ENCODE data around the gene ATXN2L. TPM values are rescaled to one million over a fixed set of nuclear protein-coding genes. Genes with fewer than 3 reads are reported as not detected.

Gene ATXN2L
- total and polyA plus RNA-seq, 2 of the 13 experiments (the other 11 are each of a cell fraction or from before 2014, with no cell fraction given), result 40.8 to 55.1 TPM

DNA sequence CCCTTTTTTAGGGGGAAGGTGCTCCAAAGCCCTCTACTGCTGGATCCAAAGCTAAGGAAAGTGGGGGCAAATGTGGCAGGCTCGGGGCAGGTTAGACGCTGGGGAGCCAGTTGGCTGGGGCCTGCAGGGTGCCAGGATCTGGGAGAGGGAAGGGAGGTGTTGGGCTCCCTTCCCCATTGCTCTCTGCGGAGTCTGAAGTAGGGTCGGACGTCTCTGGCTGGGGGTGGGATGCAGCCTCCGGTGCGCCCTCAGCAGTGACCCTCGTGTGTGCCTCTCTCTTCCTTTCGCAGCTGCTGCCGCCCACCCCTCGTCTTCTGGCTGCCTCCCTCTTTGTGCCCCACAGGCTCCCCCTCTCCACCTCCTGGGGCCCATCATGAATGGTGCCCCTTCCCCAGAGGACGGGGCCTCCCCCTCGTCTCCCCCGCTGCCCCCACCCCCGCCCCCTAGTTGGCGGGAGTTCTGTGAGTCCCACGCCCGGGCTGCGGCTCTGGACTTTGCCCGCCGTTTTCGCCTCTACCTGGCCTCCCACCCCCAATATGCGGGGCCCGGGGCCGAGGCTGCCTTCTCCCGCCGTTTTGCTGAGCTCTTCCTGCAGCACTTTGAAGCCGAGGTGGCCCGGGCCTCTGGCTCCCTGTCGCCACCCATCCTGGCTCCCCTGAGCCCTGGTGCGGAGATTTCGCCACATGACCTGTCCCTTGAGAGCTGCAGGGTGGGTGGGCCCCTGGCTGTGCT is 43.1 kb downstream of the ATXN2L start (continued):
- TF ChIP-seq ZNF20 (CRISPR knock-in tag; IDR thresholded peaks at IDR 0.05) (no peak), TRIM24 (CRISPR knock-in tag; IDR thresholded peaks at IDR 0.05) (no peak), NR2F1 (CRISPR knock-in tag; IDR thresholded peaks at IDR 0.05) (no peak), ZNF382 (CRISPR knock-in tag; IDR thresholded peaks at IDR 0.05; ENCODE audit: borderline replicate concordance) (no peak), ZNF558 (CRISPR knock-in tag; IDR thresholded peaks at IDR 0.05; ENCODE audit: borderline replicate concordance) (0 out of 2 replicates have a peak, but pooled peaks have one; percentile 7), SAP130 (CRISPR knock-in tag; IDR thresholded peaks at IDR 0.05; ENCODE audit: low read depth) (peak; percentile 40; the same call in 1 of the 2 replicates), SALL1 (CRISPR knock-in tag; IDR thresholded peaks at IDR 0.05) (peak; percentile 66; the same call in 1 of the 2 replicates), ZNF264 (CRISPR knock-in tag; IDR thresholded peaks at IDR 0.05) (no peak), ZNF674 (CRISPR knock-in tag; IDR thresholded peaks at IDR 0.05; ENCODE audit: low read depth) (no peak), DPF2 (CRISPR knock-in tag; IDR thresholded peaks at IDR 0.05; ENCODE audit: borderline replicate concordance, low read depth) (no peak), NBN (conservative IDR thresholded peaks at IDR 0.05) (no peak), SNAPC2 (CRISPR knock-in tag; IDR thresholded peaks at IDR 0.05) (no peak), ZBTB7B (CRISPR knock-in tag; IDR thresholded peaks at IDR 0.05) (0 out of 2 replicates have a peak, but pooled peaks have one; percentile 25)
- TF ChIP-seq, protein P1, sequence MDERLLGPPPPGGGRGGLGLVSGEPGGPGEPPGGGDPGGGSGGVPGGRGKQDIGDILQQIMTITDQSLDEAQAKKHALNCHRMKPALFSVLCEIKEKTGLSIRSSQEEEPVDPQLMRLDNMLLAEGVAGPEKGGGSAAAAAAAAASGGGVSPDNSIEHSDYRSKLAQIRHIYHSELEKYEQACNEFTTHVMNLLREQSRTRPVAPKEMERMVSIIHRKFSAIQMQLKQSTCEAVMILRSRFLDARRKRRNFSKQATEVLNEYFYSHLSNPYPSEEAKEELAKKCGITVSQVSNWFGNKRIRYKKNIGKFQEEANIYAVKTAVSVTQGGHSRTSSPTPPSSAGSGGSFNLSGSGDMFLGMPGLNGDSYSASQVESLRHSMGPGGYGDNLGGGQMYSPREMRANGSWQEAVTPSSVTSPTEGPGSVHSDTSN (CRISPR knock-in tag; IDR thresholded peaks at IDR 0.05), result no peak
- TF ChIP-seq, protein P2, sequence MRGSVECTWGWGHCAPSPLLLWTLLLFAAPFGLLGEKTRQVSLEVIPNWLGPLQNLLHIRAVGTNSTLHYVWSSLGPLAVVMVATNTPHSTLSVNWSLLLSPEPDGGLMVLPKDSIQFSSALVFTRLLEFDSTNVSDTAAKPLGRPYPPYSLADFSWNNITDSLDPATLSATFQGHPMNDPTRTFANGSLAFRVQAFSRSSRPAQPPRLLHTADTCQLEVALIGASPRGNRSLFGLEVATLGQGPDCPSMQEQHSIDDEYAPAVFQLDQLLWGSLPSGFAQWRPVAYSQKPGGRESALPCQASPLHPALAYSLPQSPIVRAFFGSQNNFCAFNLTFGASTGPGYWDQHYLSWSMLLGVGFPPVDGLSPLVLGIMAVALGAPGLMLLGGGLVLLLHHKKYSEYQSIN (CRISPR knock-in tag; IDR thresholded peaks at IDR 0.05; ENCODE audit: borderline replicate concordance), result no peak
- TF ChIP-seq, protein P3, sequence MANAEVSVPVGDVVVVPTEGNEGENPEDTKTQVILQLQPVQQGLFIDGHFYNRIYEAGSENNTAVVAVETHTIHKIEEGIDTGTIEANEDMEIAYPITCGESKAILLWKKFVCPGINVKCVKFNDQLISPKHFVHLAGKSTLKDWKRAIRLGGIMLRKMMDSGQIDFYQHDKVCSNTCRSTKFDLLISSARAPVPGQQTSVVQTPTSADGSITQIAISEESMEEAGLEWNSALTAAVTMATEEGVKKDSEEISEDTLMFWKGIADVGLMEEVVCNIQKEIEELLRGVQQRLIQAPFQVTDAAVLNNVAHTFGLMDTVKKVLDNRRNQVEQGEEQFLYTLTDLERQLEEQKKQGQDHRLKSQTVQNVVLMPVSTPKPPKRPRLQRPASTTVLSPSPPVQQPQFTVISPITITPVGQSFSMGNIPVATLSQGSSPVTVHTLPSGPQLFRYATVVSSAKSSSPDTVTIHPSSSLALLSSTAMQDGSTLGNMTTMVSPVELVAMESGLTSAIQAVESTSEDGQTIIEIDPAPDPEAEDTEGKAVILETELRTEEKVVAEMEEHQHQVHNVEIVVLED (CRISPR knock-in tag; IDR thresholded peaks at IDR 0.05; ENCODE audit: borderline replicate concordance), result 0 out of 2 replicates have a peak, but pooled peaks have one; percentile 35
- TF ChIP-seq, protein P4, sequence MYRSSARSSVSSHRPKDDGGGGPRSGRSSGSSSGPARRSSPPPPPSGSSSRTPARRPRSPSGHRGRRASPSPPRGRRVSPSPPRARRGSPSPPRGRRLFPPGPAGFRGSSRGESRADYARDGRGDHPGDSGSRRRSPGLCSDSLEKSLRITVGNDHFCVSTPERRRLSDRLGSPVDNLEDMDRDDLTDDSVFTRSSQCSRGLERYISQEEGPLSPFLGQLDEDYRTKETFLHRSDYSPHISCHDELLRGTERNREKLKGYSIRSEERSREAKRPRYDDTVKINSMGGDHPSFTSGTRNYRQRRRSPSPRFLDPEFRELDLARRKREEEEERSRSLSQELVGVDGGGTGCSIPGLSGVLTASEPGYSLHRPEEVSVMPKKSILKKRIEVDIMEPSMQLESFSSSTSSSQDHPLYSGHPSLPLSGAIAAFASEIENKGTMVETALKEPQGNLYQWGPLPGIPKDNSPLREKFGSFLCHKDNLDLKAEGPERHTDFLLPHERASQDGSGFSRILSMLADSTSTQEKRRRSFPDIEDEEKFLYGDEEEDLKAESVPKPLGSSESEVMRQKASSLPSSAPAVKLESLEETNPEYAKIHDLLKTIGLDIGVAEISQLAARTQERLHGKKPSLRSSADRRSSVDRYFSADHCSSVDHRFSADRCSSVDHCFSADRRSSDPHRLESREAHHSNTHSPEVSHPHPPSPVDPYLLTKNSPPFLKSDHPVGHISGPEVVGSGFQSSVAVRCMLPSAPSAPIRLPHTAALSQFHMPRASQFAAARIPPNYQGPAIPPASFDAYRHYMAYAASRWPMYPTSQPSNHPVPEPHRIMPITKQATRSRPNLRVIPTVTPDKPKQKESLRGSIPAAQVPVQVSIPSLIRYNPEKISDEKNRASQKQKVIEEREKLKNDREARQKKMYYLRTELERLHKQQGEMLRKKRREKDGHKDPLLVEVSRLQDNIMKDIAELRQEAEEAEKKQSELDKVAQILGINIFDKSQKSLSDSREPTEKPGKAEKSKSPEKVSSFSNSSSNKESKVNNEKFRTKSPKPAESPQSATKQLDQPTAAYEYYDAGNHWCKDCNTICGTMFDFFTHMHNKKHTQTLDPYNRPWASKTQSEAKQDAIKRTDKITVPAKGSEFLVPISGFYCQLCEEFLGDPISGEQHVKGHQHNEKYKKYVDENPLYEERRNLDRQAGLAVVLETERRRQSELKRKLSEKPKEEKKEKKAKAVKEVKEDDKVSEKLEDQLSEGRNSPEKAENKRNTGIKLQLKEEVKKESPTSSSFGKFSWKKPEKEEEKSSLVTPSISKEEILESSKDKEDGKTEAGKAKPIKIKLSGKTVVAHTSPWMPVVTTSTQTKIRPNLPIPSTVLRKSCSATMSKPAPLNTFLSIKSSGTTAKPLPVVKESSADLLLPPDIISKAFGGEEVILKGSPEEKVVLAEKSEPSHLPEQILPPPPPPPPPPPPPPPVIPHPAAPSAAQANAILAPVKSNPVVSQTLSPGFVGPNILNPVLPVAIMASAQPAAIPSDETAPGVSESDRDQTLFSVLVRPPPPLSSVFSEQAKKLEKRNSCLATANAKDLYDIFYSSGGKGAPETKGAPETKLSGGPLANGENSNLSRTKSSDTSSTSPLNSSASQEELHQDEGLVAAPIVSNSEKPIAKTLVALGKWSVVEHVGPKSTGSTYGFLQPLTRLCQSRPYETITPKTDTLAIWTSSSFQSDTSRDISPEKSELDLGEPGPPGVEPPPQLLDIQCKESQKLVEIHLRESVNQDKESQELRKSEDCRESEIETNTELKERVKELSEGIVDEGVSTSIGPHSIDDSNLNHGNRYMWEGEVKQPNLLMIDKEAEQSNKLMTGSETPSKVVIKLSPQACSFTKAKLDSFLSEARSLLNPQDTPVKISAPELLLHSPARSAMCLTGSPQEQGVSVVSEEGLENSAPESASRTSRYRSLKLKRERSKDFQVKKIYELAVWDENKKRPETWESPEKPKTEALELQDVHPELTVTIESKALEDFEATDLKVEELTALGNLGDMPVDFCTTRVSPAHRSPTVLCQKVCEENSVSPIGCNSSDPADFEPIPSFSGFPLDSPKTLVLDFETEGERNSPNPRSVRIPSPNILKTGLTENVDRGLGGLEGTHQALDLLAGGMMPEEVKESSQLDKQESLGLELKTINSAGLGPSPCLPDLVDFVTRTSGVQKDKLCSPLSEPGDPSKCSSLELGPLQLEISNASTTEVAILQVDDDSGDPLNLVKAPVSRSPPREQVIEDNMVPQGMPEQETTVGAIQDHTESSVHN (CRISPR knock-in tag; IDR thresholded peaks at IDR 0.05), result no peak
